Calu3 (cell line): ENCODE data around the gene FUCA2. TPM values are rescaled to one million over a fixed set of nuclear protein-coding genes. Genes with fewer than 3 reads are reported as not detected.

ENCODE experiments used
- BruUV-seq: library from RNA; stranded (reverse); fragments of 400-500 nt; replicated peaks from 2 replicates; lab custom pipeline; 2021; lab: Mats Ljungman, UMichigan
- CTCF ChIA-PET: fragments of 300-600 bp; sonication (Branson Sonifier 250); formaldehyde crosslinking; loops from one replicate; lab custom pipeline; 2022; ENCODE audit warnings: antibody characterized with exemption; lab: Charles Lee
- DNase-seq: peaks from one replicate; pipeline ENCODE4 v3.0.0; 2022
- H3K27ac Mint-ChIP-seq: one replicate; pipeline ENCODE4 v1.8.0; 2022; ENCODE audit warnings: mixed read lengths; ENCODE audit not compliant: unreplicated experiment
- H3K27me3 Mint-ChIP-seq: one replicate; pipeline ENCODE4 v1.8.0; 2022; ENCODE audit warnings: mixed read lengths; ENCODE audit not compliant: unreplicated experiment
- H3K36me3 Mint-ChIP-seq: one replicate; pipeline ENCODE4 v1.8.0; 2022; ENCODE audit warnings: mild to moderate bottlenecking, moderate library complexity, mixed read lengths; ENCODE audit not compliant: insufficient read depth, unreplicated experiment
- H3K4me1 Mint-ChIP-seq: one replicate; pipeline ENCODE4 v1.8.0; 2022; ENCODE audit warnings: mild to moderate bottlenecking, low read depth, mixed read lengths; ENCODE audit not compliant: unreplicated experiment
- H3K4me3 Mint-ChIP-seq: one replicate; pipeline ENCODE4 v1.8.0; 2022; ENCODE audit warnings: mild to moderate bottlenecking, low read depth, moderate library complexity, mixed read lengths; ENCODE audit not compliant: unreplicated experiment
- H3K9me3 Mint-ChIP-seq: one replicate; pipeline ENCODE4 v1.8.0; 2022; ENCODE audit warnings: low read depth, mixed read lengths; ENCODE audit not compliant: unreplicated experiment
- intact Hi-C: fragments of 100-400 bp; cut with micrococcal nuclease; formaldehyde crosslinking; loops from one replicate; pipeline ENCODE4 v1.10.0; 2022; ENCODE audit not compliant: unreplicated experiment
- total RNA-seq: library from RNA; stranded (reverse); gene quantifications from 2 replicates; pipeline ENCODE4 v1.2.3, GENCODE V29; 2022
- TF ChIP-seq, protein P1 (sequence below): fragments of 200-600 bp; IDR thresholded peaks from one replicate; pipeline ENCODE4 v1.8.0; 2022; ENCODE audit warnings: antibody characterized with exemption; ENCODE audit not compliant: unreplicated experiment

Gene FUCA2
- total RNA-seq, 1 experiment from 2014 or later: 45.5 TPM

DNA sequence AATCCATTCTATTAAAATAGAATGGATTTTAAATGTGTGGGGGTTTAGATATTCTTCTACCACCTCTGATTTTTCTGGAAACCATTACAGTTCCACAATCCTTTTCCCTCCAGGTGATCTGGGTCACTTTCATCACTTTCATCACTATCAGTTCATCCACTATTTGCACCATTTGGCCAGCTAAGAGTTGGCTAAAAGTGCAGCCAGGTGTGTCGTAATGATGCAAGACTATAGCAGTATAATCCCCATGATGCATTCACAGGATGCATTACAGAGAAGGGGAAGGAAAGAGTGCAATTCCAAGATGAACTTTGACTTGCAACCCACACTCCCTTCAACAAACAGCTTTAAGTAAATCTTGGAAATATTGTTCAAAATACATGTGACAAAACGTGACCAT is 4.9 kb downstream of the FUCA2 start:
- no TSS peak for BruUV-seq
- H3K27me3 Mint-ChIP-seq: no peaks in the 10 kb centered on the region
- H3K9me3 Mint-ChIP-seq: no peaks in the 10 kb centered on the region

DNA sequence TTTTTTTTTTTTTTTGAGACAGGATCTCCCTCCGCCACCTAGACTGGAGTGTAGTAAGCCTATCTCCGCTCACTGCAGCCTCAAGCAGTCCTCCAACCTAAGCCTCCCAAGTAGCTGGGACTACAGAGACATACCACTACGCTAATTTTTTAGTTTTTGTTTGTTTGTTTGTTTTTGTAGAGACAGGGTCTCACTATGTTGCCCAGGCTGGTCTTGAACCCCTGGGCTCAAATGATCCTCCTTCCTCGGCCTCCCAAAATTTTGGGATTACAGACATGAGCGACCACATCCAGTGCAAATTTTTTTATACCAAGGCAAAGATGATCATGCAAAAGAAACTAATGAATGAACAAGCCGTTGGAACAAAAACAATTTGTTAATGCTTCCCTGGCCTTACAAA is 5.3 kb downstream of the FUCA2 start:
- Mint-ChIP-seq H3K27me3 (no peaks in the 10 kb centered on the region), H3K4me1 (peaks cover 17% of the 10 kb centered on the region), H3K4me3 (no peak overlapping the region), H3K9me3 (no peaks in the 10 kb centered on the region), H3K27ac (no peak overlapping the region), H3K36me3 (peaks cover 29% of the 10 kb centered on the region)
- TF ChIP-seq, protein P1, sequence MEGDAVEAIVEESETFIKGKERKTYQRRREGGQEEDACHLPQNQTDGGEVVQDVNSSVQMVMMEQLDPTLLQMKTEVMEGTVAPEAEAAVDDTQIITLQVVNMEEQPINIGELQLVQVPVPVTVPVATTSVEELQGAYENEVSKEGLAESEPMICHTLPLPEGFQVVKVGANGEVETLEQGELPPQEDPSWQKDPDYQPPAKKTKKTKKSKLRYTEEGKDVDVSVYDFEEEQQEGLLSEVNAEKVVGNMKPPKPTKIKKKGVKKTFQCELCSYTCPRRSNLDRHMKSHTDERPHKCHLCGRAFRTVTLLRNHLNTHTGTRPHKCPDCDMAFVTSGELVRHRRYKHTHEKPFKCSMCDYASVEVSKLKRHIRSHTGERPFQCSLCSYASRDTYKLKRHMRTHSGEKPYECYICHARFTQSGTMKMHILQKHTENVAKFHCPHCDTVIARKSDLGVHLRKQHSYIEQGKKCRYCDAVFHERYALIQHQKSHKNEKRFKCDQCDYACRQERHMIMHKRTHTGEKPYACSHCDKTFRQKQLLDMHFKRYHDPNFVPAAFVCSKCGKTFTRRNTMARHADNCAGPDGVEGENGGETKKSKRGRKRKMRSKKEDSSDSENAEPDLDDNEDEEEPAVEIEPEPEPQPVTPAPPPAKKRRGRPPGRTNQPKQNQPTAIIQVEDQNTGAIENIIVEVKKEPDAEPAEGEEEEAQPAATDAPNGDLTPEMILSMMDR: no peak
- CTCF ChIA-PET: no interaction called here
- no peak for DNase-seq
- intact Hi-C loops: no loop called here
- BruUV-seq: no TSS peak

More for the DNA sequence above, 4.9 kb downstream of the FUCA2 start:
- H3K4me1 Mint-ChIP-seq: peaks cover 17% of the 10 kb centered on the region
- TF ChIP-seq, protein P1: no peak
- H3K36me3 Mint-ChIP-seq: peaks cover 33% of the 10 kb centered on the region
- DNase-seq: no peak
- no peak overlapping the region for H3K4me3 Mint-ChIP-seq
- no peak overlapping the region for H3K27ac Mint-ChIP-seq
- CTCF ChIA-PET: no interaction called here
- intact Hi-C loops: no loop called here

DNA sequence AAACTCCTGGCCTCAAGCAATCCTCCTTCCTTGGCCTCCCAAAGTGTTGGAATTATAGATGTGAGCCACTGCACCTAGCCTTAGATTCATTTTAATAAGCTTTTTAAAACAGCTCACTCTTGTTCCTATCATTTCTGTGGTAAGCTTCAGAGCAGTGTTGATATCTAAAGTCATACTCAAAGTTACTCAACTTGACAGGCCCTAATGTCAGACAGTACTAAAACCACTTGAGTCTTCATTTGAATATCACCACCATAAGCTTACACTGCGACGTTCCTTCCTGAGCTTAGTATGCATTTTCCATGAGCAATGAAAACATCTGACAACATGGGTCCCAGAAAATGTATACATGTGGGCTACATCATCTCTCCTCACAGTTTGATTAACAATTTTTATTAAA is 6.0 kb downstream of the FUCA2 start:
- H3K4me1 Mint-ChIP-seq: peaks cover 17% of the 10 kb centered on the region
- no TSS peak for BruUV-seq
- H3K27me3 Mint-ChIP-seq: no peaks in the 10 kb centered on the region
- TF ChIP-seq, protein P1: no peak
- no peaks in the 10 kb centered on the region for H3K9me3 Mint-ChIP-seq
- no peak overlapping the region for H3K4me3 Mint-ChIP-seq
- no peak overlapping the region for H3K27ac Mint-ChIP-seq
- CTCF ChIA-PET: no interaction called here
- DNase-seq: no peak
- intact Hi-C loops: no loop called here
- H3K36me3 Mint-ChIP-seq: peaks cover 24% of the 10 kb centered on the region

DNA sequence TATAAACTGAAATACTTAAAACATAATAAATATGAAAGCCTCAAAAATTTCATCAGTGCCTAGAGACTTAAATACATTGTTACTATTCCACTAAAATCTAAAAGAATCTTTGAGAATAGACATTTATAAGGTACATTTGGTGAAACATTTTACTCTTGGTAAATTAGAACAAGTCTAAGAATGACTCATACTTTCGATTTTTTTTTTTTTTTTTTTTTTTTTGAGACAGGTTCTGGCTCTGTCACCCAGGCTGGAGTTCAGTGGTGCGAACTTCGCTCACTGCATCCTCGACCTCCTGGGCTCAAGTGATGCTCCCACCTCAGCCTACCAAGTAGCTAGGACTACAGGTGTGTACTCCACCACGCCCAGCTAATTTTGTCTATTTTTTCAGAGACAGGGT is 6.4 kb downstream of the FUCA2 start:
- Mint-ChIP-seq H3K27ac (no peak overlapping the region), H3K36me3 (peaks cover 24% of the 10 kb centered on the region), H3K9me3 (no peaks in the 10 kb centered on the region), H3K27me3 (no peaks in the 10 kb centered on the region), H3K4me1 (peaks cover 17% of the 10 kb centered on the region), H3K4me3 (no peak overlapping the region)
- TF ChIP-seq, protein P1: no peak
- CTCF ChIA-PET: no interaction called here
- intact Hi-C loops: no loop called here
- no TSS peak for BruUV-seq
- DNase-seq: no peak
